IMR-90 (cell line): ENCODE measurements around the gene GRIN1. TPM values are rescaled to one million over a fixed set of nuclear protein-coding genes. Genes with fewer than 3 reads are reported as not detected.

ENCODE experiments used
- ATAC-seq: fragments of 200-7000 bp; cut with Tn5 transposase; 2 replicates; pipeline ENCODE4 v1.9.1; 2020; ENCODE audit warnings: low read depth, mild to moderate bottlenecking, moderate library complexity
- BruUV-seq: library from RNA; stranded (reverse); fragments of 400-500 nt; replicated peaks from 2 replicates; lab custom pipeline; 2021; lab: Mats Ljungman, UMichigan
- CTCF ChIA-PET: fragments of 300-600 bp; formaldehyde crosslinking; extraction: SDS; loops from one replicate; lab custom pipeline; 2021; ENCODE audit warnings: antibody characterized with exemption; lab: Yijun Ruan, JAX
- POLR2A ChIA-PET: fragments of 300-600 bp; sonication (Branson Sonifier 250); formaldehyde crosslinking; loops from one replicate; lab custom pipeline; 2022; ENCODE audit warnings: antibody characterized with exemption; ENCODE audit not compliant: unreplicated experiment; lab: Charles Lee
- DNase-seq: peaks from one replicate; pipeline ENCODE4 v3.0.0; 2013
- H2AFZ ChIP-seq: replicated peaks from 2 replicates; pipeline ENCODE3; 2013; ENCODE audit warnings: low read length, mild to moderate bottlenecking; ENCODE audit not compliant: poor library complexity
- H2AK5ac ChIP-seq: 2 replicates; pipeline ENCODE4 v1.6.1; 2013; ENCODE audit warnings: low read depth, low read length, inconsistent platforms
- H2AK9ac ChIP-seq: replicated peaks from 2 replicates; pipeline ENCODE3; 2013; ENCODE audit warnings: mild to moderate bottlenecking, low read depth, low read length, moderate library complexity; ENCODE audit not compliant: poor library complexity
- H2BK120ac ChIP-seq: 2 replicates; pipeline ENCODE4 v1.6.1; 2013; ENCODE audit warnings: low read depth, low read length, inconsistent platforms
- H2BK15ac ChIP-seq: 3 replicates; pipeline ENCODE4 v1.6.1; 2013; ENCODE audit warnings: low read depth, low read length, inconsistent platforms
- H2BK20ac ChIP-seq: 2 replicates; pipeline ENCODE4 v1.6.1; 2013; ENCODE audit warnings: low read depth, mild to moderate bottlenecking, inconsistent platforms, low read length, moderate library complexity
- H2BK5ac ChIP-seq: 2 replicates; pipeline ENCODE4 v1.6.1; 2013; ENCODE audit warnings: mild to moderate bottlenecking, low read depth, low read length, inconsistent platforms; ENCODE audit not compliant: poor library complexity, severe bottlenecking
- H3K14ac ChIP-seq: replicated peaks from 2 replicates; pipeline ENCODE4 v1.6.1; 2013; ENCODE audit warnings: low read depth, low read length, inconsistent platforms
- H3K18ac ChIP-seq: 2 replicates; pipeline ENCODE4 v1.6.1; 2013; ENCODE audit warnings: low read depth, low read length, control low read depth
- H3K23ac ChIP-seq: 2 replicates; pipeline ENCODE4 v1.6.1; 2013; ENCODE audit warnings: low read depth, low read length, inconsistent platforms
- H3K27ac ChIP-seq: 2 replicates; pipeline ENCODE4 v1.5.1; 2013; ENCODE audit warnings: mild to moderate bottlenecking, control low read depth, low read length; ENCODE audit not compliant: insufficient read depth
- H3K27me3 ChIP-seq: 2 replicates; pipeline ENCODE4 v1.6.1; 2013; ENCODE audit warnings: low read length; ENCODE audit not compliant: control insufficient read depth, insufficient read depth
- H3K36me3 ChIP-seq: 2 replicates; pipeline ENCODE4 v1.6.1; 2013; ENCODE audit warnings: low read length, mixed read lengths; ENCODE audit not compliant: control insufficient read depth, insufficient read depth
- H3K4ac ChIP-seq: 2 replicates; pipeline ENCODE4 v1.6.1; 2013; ENCODE audit warnings: low read depth, low read length, inconsistent platforms
- H3K4me1 ChIP-seq: 2 replicates; pipeline ENCODE4 v1.6.1; 2013; ENCODE audit warnings: low read length, mixed read lengths; ENCODE audit not compliant: control insufficient read depth, insufficient read depth
- H3K4me2 ChIP-seq: 2 replicates; pipeline ENCODE4 v1.6.1; 2013; ENCODE audit warnings: low read depth, mild to moderate bottlenecking, control low read depth, low read length, moderate library complexity
- H3K4me3 ChIP-seq: 2 replicates; pipeline ENCODE4 v1.5.1; 2013; ENCODE audit warnings: low read depth, mild to moderate bottlenecking, control low read depth, low read length, moderate library complexity; ENCODE audit not compliant: insufficient read depth
- H3K56ac ChIP-seq: 2 replicates; pipeline ENCODE4 v1.6.1; 2013; ENCODE audit warnings: low read length, inconsistent platforms; ENCODE audit not compliant: insufficient read depth; ENCODE audit errors: extremely low read depth
- H3K79me1 ChIP-seq, 2 experiments: 2 replicates each; pipeline ENCODE4 v1.6.1; 2013; ENCODE audit warnings: low read length in 2 of 2, inconsistent platforms in 1 of 2, low read depth in 1 of 2
- H3K9ac ChIP-seq: 2 replicates; pipeline ENCODE4 v1.6.1; 2013; ENCODE audit warnings: low read depth, low read length, control low read depth
- H3K9me1 ChIP-seq: 2 replicates; pipeline ENCODE4 v1.6.1; 2013; ENCODE audit warnings: low read length, inconsistent platforms; ENCODE audit not compliant: insufficient read depth
- H3K9me3 ChIP-seq: 2 replicates; pipeline ENCODE4 v1.6.1; 2013; ENCODE audit warnings: low read length; ENCODE audit not compliant: control insufficient read depth, insufficient read depth
- H4K20me1 ChIP-seq: 2 replicates; pipeline ENCODE4 v1.6.1; 2013; ENCODE audit warnings: low read length, inconsistent platforms; ENCODE audit not compliant: insufficient read depth
- H4K5ac ChIP-seq: 2 replicates; pipeline ENCODE4 v1.6.1; 2013; ENCODE audit warnings: mild to moderate bottlenecking, low read depth, low read length, control low read depth
- H4K8ac ChIP-seq, 2 experiments: 2 replicates each; pipeline ENCODE4 v1.6.1; 2013; ENCODE audit warnings: low read depth in 2 of 2, low read length in 2 of 2, control low read depth in 1 of 2, inconsistent platforms in 1 of 2
- H4K91ac ChIP-seq: 2 replicates; pipeline ENCODE4 v1.6.1; 2013; ENCODE audit warnings: low read depth, low read length, inconsistent platforms; ENCODE audit not compliant: insufficient read depth
- CEBPB ChIP-seq: IDR thresholded peaks from 2 replicates; pipeline ENCODE4 v1.6.1; 2012; ENCODE audit warnings: low read depth, low read length, improper control_type of control experiment
- CTCF ChIP-seq: conservative IDR thresholded peaks from 2 replicates; pipeline ENCODE4 v1.5.1; 2012; ENCODE audit warnings: mild to moderate bottlenecking, low read depth, low read length, improper control_type of control experiment
- ELK1 ChIP-seq: fragments of 150-350 bp; IDR thresholded peaks from 2 replicates; pipeline ENCODE4 v1.6.1; 2016; ENCODE audit warnings: low read depth, mild to moderate bottlenecking, low read length, moderate library complexity, borderline replicate concordance
- MAFK ChIP-seq: IDR thresholded peaks from 2 replicates; pipeline ENCODE4 v1.6.1; 2012; ENCODE audit warnings: low read depth, low read length, improper control_type of control experiment
- MAZ ChIP-seq: IDR thresholded peaks from 2 replicates; pipeline ENCODE4 v1.6.1; 2012; ENCODE audit warnings: low read depth, mild to moderate bottlenecking, low read length, improper control_type of control experiment, moderate library complexity, borderline replicate concordance
- MXI1 ChIP-seq: IDR thresholded peaks from 2 replicates; pipeline ENCODE4 v1.6.1; 2012; ENCODE audit warnings: low read depth, mild to moderate bottlenecking, low read length, moderate library complexity, borderline replicate concordance
- RAD21 ChIP-seq: IDR thresholded peaks from 2 replicates; pipeline ENCODE4 v1.6.1; 2012; ENCODE audit warnings: low read length, improper control_type of control experiment
- RFX5 ChIP-seq: IDR thresholded peaks from 2 replicates; pipeline ENCODE4 v1.8.0; 2012; ENCODE audit warnings: low read depth, mild to moderate bottlenecking, low read length, moderate library complexity
- SMC3 ChIP-seq: fragments of 150-350 bp; IDR thresholded peaks from 2 replicates; pipeline ENCODE4 v1.6.1; 2016; ENCODE audit warnings: low read depth, mild to moderate bottlenecking, antibody characterized with exemption, low read length, moderate library complexity
- USF2 ChIP-seq: fragments of 150-350 bp; IDR thresholded peaks from 2 replicates; pipeline ENCODE4 v1.6.1; 2017; ENCODE audit warnings: mild to moderate bottlenecking, antibody characterized with exemption, low read length, low read depth
- WGBS, 2 experiments: methylation state at CpG; one replicate each; pipeline versions ENCODE4 v1.1.5 to v1.1.7; 2013; ENCODE audit warnings: missing lambda C conversion rate in 2 of 2; ENCODE audit not compliant: insufficient read length in 1 of 2; ENCODE audit errors: extremely low coverage in 2 of 2; 5-methylcytosine and 5-hydroxymethylcytosine counted together
- dilution Hi-C: fragments of 300-500 bp; cut with HindIII; formaldehyde crosslinking; loops from one replicate; pipeline ENCODE4 v1.14.3; 2018; ENCODE audit warnings: low sequenced_read_pairs; ENCODE audit not compliant: unreplicated experiment
- in situ Hi-C: fragments of 300-500 bp; cut with MboI; formaldehyde crosslinking; loops from 3 replicates; pipeline ENCODE4 v1.14.3; 2019; ENCODE audit warnings: low sequenced_read_pairs, inconsistent platforms, mixed read lengths
- intact Hi-C: fragments of 100-400 bp; cut with micrococcal nuclease; formaldehyde crosslinking; loops from 2 replicates; pipeline ENCODE4 v1.10.0; 2022
- polyA plus RNA-seq, 3 experiments: library from polyadenylated mRNA; depleted of rRNA; stranded (reverse); fragments of >200 nt; gene quantifications; 2 replicates each; pipeline ENCODE4 v1.2.3, GENCODE V29; 2012; ENCODE audit warnings: low replicate concordance in 1 of 3
- total RNA-seq: library from RNA; depleted of rRNA; stranded (reverse); fragments of >200 nt; gene quantifications from 2 replicates; pipeline ENCODE4 v1.2.3, GENCODE V29; 2012

GRIN1 gene
- total and polyA plus RNA-seq, 2 of the 4 experiments (the other 2 are of a cell fraction), result 0.09 TPM; not detected in 1

DNA sequence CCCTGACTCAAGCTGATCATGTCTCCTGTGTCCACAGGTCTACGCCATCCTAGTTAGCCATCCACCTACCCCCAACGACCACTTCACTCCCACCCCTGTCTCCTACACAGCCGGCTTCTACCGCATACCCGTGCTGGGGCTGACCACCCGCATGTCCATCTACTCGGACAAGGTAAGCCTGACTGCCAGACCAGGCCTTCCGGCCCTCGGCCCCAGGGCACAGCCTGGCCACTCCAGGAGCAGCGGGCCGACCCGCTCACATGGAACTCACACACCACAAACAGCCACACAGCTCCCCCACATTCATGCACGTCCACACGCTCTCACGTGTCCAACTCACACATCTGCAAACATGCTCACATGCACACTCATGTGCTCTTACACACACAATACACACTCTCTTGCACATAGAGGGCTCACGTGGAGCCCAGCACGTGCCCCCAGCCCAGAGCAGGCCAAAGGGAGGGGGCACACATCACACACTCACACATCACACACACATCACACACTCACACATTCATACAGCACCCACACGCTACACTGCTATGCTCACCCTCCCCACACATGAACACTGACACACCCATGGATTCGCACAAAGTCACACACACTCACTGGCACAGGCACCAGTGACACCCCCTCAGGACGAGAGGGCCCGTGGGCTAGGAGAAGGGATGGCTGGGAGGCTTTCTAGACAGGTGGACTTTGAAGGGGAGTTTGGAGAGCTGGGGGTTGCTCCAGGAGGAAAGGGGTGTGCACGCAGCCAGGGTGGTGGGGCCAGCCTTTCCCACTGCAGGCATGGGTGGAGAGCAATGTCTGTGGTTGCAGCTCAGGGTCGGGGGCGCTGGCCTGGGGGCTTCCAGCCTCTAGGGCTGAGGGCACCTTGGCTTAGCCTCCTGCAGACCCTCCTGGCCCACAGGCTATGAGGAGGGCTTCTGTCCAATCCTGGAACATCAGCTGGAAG lies 3.3 kb downstream of the GRIN1 start (continued):
- TF ChIP-seq MAFK (no peak), CEBPB (no peak)

- no peak overlapping the region for H3K23ac ChIP-seq
- no peaks in the 10 kb centered on the region for H3K9me3 ChIP-seq
- no peak overlapping the region for H4K8ac ChIP-seq
- H2BK120ac ChIP-seq, result no peak overlapping the region
- no peak overlapping the region for H2AFZ ChIP-seq
- no peaks in the 10 kb centered on the region for H3K79me1 ChIP-seq
- no peak overlapping the region for H2BK5ac ChIP-seq
- H3K4me1 ChIP-seq, result no peaks in the 10 kb centered on the region; the same call in 1 of the 2 replicates
- ChIA-PET CTCF (interaction anchor here (0.6 kb wide), 1 partner anchor 16 kb away, joined by 4 read pairs; no protein-coding TSS in a partner anchor), POLR2A (no interaction called here)
- no peak overlapping the region for H3K4me2 ChIP-seq
- no peak overlapping the region for H3K18ac ChIP-seq
- no peak overlapping the region for H4K91ac ChIP-seq
- no peaks in the 10 kb centered on the region; the same call in 1 of the 2 replicates for H4K20me1 ChIP-seq
- no peak overlapping the region for H2BK15ac ChIP-seq
- H2AK5ac ChIP-seq, result no peak overlapping the region
- WGBS, 2 experiments, result no CpG with 5 or more reads among the region's 4 CpGs
- no peak overlapping the region for H3K4me3 ChIP-seq
- no peak overlapping the region for H2BK20ac ChIP-seq
- in situ Hi-C loops, result no loop called here
- H3K9me1 ChIP-seq, result peaks cover 8% of the 10 kb centered on the region; the same call in 1 of the 2 replicates
- TF ChIP-seq MAFK, result no peak
- TF ChIP-seq MAZ, result no peak
- TF ChIP-seq SMC3, result no peak
- TF ChIP-seq ELK1, result no peak
- no peak for TF ChIP-seq MXI1
- no peak for TF ChIP-seq RFX5
- no peak for TF ChIP-seq RAD21
- no peak for TF ChIP-seq CTCF
- TF ChIP-seq USF2, result no peak
- H2AK9ac ChIP-seq, result no peak overlapping the region
- H3K14ac ChIP-seq, result no peak overlapping the region
- H3K4ac ChIP-seq, result no peak overlapping the region
- no peak overlapping the region for H3K27ac ChIP-seq
- no peak for ATAC-seq
- H3K36me3 ChIP-seq, result no peaks in the 10 kb centered on the region
- intact Hi-C loops, result no loop called here
- dilution Hi-C loops, result no loop called here
- no peak overlapping the region for H3K56ac ChIP-seq
- H3K9ac ChIP-seq, result no peak overlapping the region
- no peak overlapping the region for H4K5ac ChIP-seq
- no TSS peak for BruUV-seq
- H3K27me3 ChIP-seq, result peaks cover 47% of the 10 kb centered on the region
- DNase-seq, result no peak
Measured at GRCh38 chr9:137143459-137143858, 4.5 kb downstream of the GRIN1 start.
